Sciatic nerve (tissue), 2 donors: Measurements from ENCODE around the gene DNAJC11. TPM values are rescaled to one million over a fixed set of nuclear protein-coding genes. Genes with fewer than 3 reads are reported as not detected.
"Not testable (repeated sequence)": the region's sequence is repeated elsewhere in the genome, so short reads cannot be mapped to it uniquely, and the experiment has no call there.

ENCODE experiments used
- ATAC-seq: fragments of 200-7000 bp; cut with Tn5 transposase; one replicate; pipeline ENCODE4 v1.9.1; 2020; ENCODE audit warnings: mild to moderate bottlenecking, moderate library complexity
- DNase-seq: peaks from one replicate; pipeline ENCODE4 v3.0.0-alpha.2; 2020; ENCODE audit warnings: low spot score
- intact Hi-C: fragments of 100-400 bp; cut with DNase I; formaldehyde crosslinking; loops from one replicate; pipeline ENCODE4 v1.14.2; 2022
- total RNA-seq: library from RNA; stranded (reverse); fragmentation: NEBNext Ultra II Directional; extraction: Animal tissue kit (Norgen Biotek cat#: 25700); gene quantifications from one replicate; pipeline ENCODE4 v1.2.1, GENCODE V29; 2021
- donor health status: DM: no; HTN: no; CAD: no.
- donor health status: DM: no; HTN: no; CAD: no.

The DNAJC11 gene
- total RNA-seq, 1 donor from 2014 or later = 38.7 TPM

DNA sequence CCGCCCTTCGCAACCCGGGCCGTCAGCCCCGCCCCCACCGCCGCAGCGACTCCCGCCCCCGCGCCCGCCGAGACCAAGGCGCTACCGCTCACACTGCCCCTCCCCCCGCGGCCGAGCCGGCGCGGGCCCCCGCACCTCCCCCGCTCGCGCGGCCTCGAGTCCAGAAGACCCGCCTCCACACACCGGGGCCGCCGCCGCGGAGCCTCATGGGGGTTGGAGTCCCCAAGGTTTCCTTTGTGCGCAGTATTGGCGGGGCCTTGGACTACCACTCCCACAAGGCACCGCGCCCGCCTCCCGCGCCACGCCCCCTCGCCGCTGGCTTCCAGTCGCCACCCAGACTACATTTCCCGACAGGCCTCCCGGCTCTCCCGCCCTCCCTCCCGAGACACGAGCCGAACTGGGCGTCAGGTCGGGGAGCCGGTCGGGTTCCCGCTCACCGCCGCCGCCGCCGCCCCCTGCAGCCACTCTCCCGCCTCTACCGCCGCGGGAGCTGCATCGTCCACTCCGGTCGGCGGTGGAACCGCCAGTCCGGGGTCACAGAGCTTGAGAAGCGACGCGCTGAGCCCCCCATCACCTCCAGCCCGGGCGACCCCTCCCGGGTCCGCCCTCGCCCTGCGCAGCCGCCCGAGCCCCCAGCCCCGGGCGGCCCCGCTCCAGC lies 88.1 kb downstream of the DNAJC11 start, which contains the start of gene PHF13:
Gene PHF13 (plus strand): TSS at position 371 of the 658 bp plus-strand sequence. CDS start 336 bp downstream, outside the sequence.
- intact Hi-C loops = no loop called here
- ATAC-seq (peak; percentile 99), DNase-seq (peak; percentile 100)

GRCh38 chr1:6612641-6613360 lies 88.8 kb downstream of the DNAJC11 start:
- intact Hi-C loops = no loop called here
- peak; percentile 62 for ATAC-seq
- DNase-seq = peak; percentile 75

- intact Hi-C loops = no loop called here
- ATAC-seq (peak; percentile 66), DNase-seq (peak; percentile 85)
Measured at GRCh38 chr1:6603915-6604558, 97.6 kb downstream of the DNAJC11 start.

DNA sequence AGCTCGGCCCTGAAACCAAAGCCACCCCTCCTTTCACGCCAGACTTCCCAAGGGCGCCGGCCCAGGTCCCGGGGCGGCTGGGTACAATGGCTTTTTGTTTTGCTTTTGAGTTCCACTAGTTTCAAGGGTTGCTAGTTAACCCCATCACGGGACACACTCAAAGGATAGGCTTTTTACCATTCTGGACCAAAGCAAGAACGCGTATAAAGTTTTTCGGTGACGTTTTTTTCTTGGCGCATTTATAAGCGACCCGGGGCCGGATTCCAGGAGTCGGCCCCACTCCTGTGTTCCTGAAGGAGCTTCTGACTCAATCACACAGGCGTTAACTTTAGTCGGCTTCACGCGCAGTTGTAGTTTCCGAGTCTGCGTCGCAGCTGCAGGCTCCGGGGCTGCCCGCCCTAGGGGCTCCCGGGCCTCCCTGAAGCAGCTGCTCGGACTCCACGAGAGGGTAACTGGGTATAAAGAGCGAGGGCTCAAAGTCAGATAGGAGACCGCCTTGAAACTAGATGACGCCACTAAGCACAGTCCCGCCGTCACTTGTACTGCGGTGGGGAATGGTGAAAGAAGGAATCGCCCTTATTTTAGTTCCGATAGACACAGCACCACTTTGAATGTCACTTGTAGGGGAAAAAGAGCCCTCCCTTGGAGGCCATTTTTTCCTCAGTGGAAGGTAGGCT lies 98.2 kb downstream of the DNAJC11 start:
- intact Hi-C loops = no loop called here
- DNase-seq (peak; percentile 81), ATAC-seq (peak; percentile 59)

GRCh38 chr1:6602669-6603237 lies 98.9 kb downstream of the DNAJC11 start, which contains the start of gene KLHL21:
KLHL21 (minus strand) TSS chr1:6602869; CDS start chr1:6602817, 52 bp downstream.
- intact Hi-C loops = no loop called here
- ATAC-seq = peak; percentile 69
- peak; percentile 94 for DNase-seq

- ATAC-seq = no peak
- intact Hi-C loops = no loop called here
- DNase-seq = peak; percentile 67
Measured at GRCh38 chr1:6601923-6602668, 99.5 kb downstream of the DNAJC11 start.

- ATAC-seq (peak; percentile 73), DNase-seq (peak; percentile 85)
- intact Hi-C loops = no loop called here
Measured at GRCh38 chr1:6601049-6601922, 100.3 kb downstream of the DNAJC11 start.

GRCh38 chr1:6600410-6601048 lies 101.1 kb downstream of the DNAJC11 start:
- ATAC-seq (no peak), DNase-seq (no peak)
- intact Hi-C loops = no loop called here

GRCh38 chr1:6599991-6600390 lies 101.6 kb downstream of the DNAJC11 start:
- DNase-seq, ATAC-seq, intact Hi-C loops: not testable (repeated sequence)

GRCh38 chr1:6599141-6599975 lies 102.3 kb downstream of the DNAJC11 start:
- ATAC-seq = no peak
- no peak for DNase-seq
- intact Hi-C loops = no loop called here

GRCh38 chr1:6597777-6598131 lies 103.9 kb downstream of the DNAJC11 start:
- no peak for ATAC-seq
- intact Hi-C loops = no loop called here

DNA sequence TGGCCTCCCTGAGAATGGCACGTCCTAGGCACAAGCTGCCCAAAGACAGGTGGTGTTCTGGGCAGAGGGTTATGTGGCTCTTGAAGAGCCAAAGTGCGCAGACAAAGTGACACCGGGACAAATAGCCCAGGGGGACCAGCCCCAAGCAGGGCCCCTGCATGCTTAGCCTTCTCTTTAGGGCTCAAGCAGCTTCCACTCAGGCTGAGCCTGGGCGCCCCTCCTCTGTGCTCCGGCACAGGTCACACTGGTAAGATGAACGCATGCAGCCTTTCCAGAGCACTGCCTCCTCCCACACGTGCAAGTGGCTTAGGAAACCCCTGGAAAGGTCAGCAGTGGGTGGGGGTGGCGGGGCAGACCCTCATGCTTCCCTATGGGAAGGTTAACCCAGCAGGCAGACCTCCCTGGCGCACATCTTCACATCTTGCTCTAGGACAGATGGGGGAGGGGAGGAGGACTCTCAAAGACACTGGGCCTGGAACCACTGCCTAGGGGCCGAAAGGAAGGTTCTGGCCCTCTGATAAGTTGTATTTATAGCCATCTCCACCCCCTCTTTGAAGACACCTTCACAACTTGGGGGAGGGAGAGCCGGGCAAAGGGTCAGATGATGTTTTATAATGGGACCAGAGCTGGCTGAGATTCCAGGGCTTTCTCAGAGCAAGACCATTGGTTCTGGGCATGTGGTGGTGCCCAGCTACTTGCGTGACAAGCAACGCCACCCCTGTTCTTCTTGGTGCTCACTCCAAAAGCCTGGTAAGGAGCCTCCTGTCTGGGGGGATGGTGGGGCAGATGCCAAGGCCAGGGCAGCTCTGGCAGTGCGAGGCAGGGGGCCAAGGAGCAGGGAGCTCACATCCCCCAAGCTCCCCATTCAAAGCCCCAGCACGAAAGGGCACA lies 104.5 kb downstream of the DNAJC11 start:
- DNase-seq = no peak
- intact Hi-C loops = no loop called here
- no peak for ATAC-seq

More at GRCh38 chr1:6597777-6598131, 103.9 kb downstream of the DNAJC11 start:
- no peak for DNase-seq

- intact Hi-C loops = no loop called here
- no peak for DNase-seq
Measured at GRCh38 chr1:6596351-6596750, 105.3 kb downstream of the DNAJC11 start.

DNA sequence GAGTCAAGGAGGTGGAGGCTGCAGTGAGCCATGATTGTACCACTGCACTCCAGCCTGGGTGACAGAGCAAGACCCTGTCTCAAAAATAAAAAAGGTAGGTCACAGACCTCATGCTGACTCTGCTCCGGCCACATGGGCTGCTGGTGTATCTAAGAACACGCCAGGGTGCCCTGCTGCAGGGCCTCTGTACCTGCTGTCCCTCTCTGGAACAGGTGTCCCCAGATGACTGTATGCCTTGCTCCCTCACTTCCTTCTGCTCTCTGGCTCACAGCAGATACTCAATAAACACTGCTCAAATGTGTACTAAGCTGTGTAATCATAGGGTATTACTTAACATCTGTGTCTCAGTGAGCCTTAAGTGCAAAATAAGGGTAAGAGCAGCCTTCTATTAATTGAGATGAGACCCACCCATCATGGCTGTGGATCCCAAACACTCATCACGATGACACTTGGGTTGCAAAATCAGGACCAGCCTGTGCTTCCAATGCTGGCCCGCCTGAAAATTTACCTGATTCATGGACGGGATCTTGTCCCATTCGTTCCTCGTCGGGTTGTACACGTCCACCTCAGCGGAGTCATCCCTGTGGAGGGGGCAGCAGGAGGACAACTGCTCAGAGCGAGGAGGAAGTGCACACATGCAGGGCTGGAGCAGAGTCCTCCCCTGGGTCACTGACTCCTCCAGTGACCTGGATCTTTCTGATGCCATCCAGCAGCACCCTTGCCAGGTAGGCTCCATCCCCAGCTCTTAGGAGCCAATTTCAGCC lies 106.5 kb downstream of the DNAJC11 start:
- DNase-seq (no peak), ATAC-seq (no peak)
- intact Hi-C loops = no loop called here

More at GRCh38 chr1:6596351-6596750, 105.3 kb downstream of the DNAJC11 start:
- no peak for ATAC-seq
